HFF-Myc (cell line): Measurements from ENCODE around the gene LRCOL1.

Source experiments
- DNase-seq: peaks from one replicate; pipeline ENCODE4 v3.0.0-alpha.2; 2011; ENCODE audit warnings: low read depth; ENCODE audit errors: extremely low read depth
- H3K4me3 ChIP-seq: replicated peaks from 2 replicates; pipeline ENCODE4 v1.5.1; 2011; ENCODE audit warnings: low read depth, mild to moderate bottlenecking, control low read depth, low read length
- CTCF ChIP-seq: IDR thresholded peaks from 2 replicates; pipeline ENCODE4 v1.5.1; 2012; ENCODE audit warnings: mild to moderate bottlenecking, low read depth, low read length, control low read depth; ENCODE audit errors: missing control alignments

LRCOL1 gene

GRCh38 chr12:132634411-132634990, 24.1 kb upstream of the LRCOL1 start:
- H3K4me3 ChIP-seq = no peak overlapping the region
- no peak for TF ChIP-seq CTCF
- no peak for DNase-seq

DNA sequence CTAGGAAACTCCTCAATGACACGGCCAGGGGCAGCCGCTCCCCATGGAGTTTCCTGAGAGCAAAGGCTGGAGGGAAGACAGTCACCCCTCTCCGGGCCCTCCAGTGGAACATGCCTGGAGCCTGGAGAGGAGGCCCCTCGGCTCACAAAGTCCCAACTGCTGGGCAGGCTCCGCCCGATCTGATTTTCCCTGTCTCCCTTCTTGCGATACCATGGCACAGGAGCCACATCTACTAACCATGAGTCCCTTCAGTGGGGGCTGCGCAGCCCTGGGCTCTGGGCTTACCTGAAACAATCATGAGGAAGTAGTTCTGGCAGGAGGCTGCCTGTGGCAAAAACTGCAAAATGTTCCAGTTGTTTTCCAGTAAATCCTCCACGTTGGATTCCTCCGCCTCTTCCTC, 23.5 kb upstream of the LRCOL1 start:
- DNase-seq = no peak
- TF ChIP-seq CTCF = no peak
- no peak overlapping the region for H3K4me3 ChIP-seq

DNA sequence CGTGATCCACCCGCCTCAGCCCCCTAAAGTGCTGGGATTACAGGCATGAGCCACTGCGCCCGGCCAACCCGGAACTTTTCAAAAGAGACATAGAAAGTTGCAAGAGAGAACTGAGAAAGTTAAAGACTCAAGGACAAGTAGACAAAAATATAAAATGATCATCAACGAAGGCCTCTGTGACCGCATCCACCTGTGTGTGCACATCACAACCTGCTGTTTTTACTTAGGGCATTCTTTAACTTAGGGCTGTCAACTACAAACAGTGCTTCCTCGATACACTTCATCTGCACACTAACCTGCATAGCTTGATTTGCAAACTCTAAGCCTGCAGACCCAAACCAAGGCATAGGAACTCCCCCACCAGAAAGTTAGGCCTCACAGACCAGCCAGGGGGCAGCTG, 23.0 kb upstream of the LRCOL1 start:
- no peak overlapping the region for H3K4me3 ChIP-seq
- no peak for TF ChIP-seq CTCF
- DNase-seq = no peak

GRCh38 chr12:132632521-132633228, 22.3 kb upstream of the LRCOL1 start:
- TF ChIP-seq CTCF = no peak
- DNase-seq = no peak
- H3K4me3 ChIP-seq = no peak overlapping the region

GRCh38 chr12:132631666-132632065, 21.3 kb upstream of the LRCOL1 start:
- no peak for DNase-seq
- no peak for TF ChIP-seq CTCF
- no peak overlapping the region for H3K4me3 ChIP-seq

DNA sequence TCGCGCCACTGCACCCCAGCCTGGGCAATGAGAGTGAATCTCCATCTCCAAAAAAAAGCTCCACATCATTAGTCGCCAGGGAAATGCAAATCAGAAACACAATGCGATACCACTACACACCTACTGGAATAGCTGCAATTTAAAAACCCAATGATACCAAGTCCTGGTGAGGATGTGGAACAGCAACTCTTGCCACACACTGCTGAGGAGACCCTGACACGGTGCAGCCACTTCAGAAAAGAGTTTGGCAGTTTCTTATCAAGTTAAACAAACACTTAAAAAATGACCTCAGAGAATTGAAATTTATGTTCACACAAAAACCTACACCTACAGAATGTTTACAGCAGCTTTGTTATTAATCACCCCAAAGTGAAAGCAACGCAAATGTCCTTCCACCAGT, 20.3 kb upstream of the LRCOL1 start:
- H3K4me3 ChIP-seq = no peak overlapping the region
- no peak for DNase-seq
- no peak for TF ChIP-seq CTCF

GRCh38 chr12:132629330-132629729, 18.9 kb upstream of the LRCOL1 start:
- no peak overlapping the region for H3K4me3 ChIP-seq
- TF ChIP-seq CTCF = no peak
- DNase-seq = no peak
